Activated CD4-positive, alpha-beta T cell treated with anti-CD3 and anti-CD28 coated beads for 4 hours (primary cell): ENCODE data around the gene RFXANK.
"Not testable (repeated sequence)": the region's sequence is repeated elsewhere in the genome, so short reads cannot be mapped to it uniquely, and the experiment has no call there.

Experiments used
- DNase-seq, 2 donors: peaks; one replicate each; pipeline ENCODE4 v3.0.0-alpha.2; 2020

RFXANK gene

GRCh38 chr19:19207637-19208572 is 15.8 kb downstream of the RFXANK start:
- DNase-seq: no peak

GRCh38 chr19:19209372-19209771 is 17.3 kb downstream of the RFXANK start:
- no peak for DNase-seq

- DNase-seq: no peak
Measured at GRCh38 chr19:19211499-19212420, 19.7 kb downstream of the RFXANK start, which contains the start of gene NCAN. TSS of gene NCAN (plus strand) at chr19:19211958. CDS start at chr19:19216954, 4,996 bp downstream.

- no peak for DNase-seq
Measured at GRCh38 chr19:19212916-19213315, 20.9 kb downstream of the RFXANK start.

- no peak for DNase-seq
Measured at GRCh38 chr19:19213426-19214158, 21.5 kb downstream of the RFXANK start.

- no peak for DNase-seq
Measured at GRCh38 chr19:19214159-19214490, 22.1 kb downstream of the RFXANK start.

GRCh38 chr19:19214892-19215291 is 22.8 kb downstream of the RFXANK start:
- DNase-seq: no peak

- no peak for DNase-seq
Measured at GRCh38 chr19:19215792-19216191, 23.7 kb downstream of the RFXANK start.

GRCh38 chr19:19217099-19217498 is 25.0 kb downstream of the RFXANK start:
- DNase-seq: no peak

GRCh38 chr19:19218911-19219310 is 26.9 kb downstream of the RFXANK start:
- no peak for DNase-seq

GRCh38 chr19:19221000-19221399 is 28.9 kb downstream of the RFXANK start:
- not testable (repeated sequence) for DNase-seq

GRCh38 chr19:19223060-19223459 is 31.0 kb downstream of the RFXANK start:
- no peak for DNase-seq

GRCh38 chr19:19223636-19224035 is 31.6 kb downstream of the RFXANK start:
- no peak for DNase-seq

GRCh38 chr19:19224150-19224851 is 32.2 kb downstream of the RFXANK start:
- no peak for DNase-seq

GRCh38 chr19:19224852-19225494 is 32.9 kb downstream of the RFXANK start:
- peak; percentile 74 to 75 for DNase-seq

- no peak for DNase-seq
Measured at GRCh38 chr19:19226204-19226603, 34.1 kb downstream of the RFXANK start.

GRCh38 chr19:19226663-19227062 is 34.6 kb downstream of the RFXANK start:
- DNase-seq: no peak

- no peak for DNase-seq
Measured at GRCh38 chr19:19227217-19227616, 35.2 kb downstream of the RFXANK start.

- no peak for DNase-seq
Measured at GRCh38 chr19:19229701-19230100, 37.6 kb downstream of the RFXANK start.

- DNase-seq: no peak
Measured at GRCh38 chr19:19230999-19231398, 38.9 kb downstream of the RFXANK start.

GRCh38 chr19:19232261-19232721 is 40.2 kb downstream of the RFXANK start:
- no peak for DNase-seq
